ENCODE measurements around the gene PCSK5.

Gene PCSK5

DNA sequence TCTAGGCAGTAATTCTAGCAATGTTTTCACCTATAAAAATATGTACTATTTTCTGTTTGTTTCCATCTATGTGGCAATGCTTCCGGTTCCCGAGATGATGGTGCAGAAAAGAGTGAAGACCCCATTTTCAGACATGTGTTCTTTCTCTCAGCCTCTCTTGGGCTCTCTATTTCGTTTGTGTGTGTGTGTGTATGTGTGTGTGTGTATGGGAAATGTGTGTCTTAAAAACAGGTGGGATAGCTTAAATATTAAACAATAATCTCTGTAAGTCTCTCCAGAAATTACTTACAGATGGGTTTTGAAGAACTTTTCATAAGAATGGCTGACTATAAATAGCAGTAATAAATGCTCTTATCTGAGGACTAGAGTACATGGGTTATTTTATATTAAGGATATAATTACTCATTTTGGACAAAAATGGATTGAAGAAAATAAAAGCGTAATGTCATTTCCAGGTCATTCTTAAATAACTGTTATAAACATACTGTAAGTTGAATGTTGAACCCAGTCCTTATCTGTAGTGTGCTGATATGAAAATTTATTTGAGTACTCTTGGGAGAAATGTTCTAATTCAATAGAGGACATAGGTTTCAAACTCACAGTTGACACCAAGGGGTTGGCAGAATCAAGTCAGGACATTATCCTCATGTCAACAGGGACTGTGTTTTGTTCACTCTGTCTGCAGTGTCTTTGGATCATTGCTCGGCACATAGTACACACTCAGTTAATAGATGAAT is 31.1 kb downstream of the PCSK5 start:
- H3K27ac ChIP-seq (ENCODE audit: low read depth, low read length), result no peak overlapping the region
- no peaks in the 10 kb centered on the region for H3K9me3 ChIP-seq (ENCODE audit: control insufficient read depth, insufficient read depth, low read length)
- H3K36me3 ChIP-seq (ENCODE audit: control insufficient read depth, insufficient read depth, low read length), result no peaks in the 10 kb centered on the region
- no peak overlapping the region for H3K9ac ChIP-seq (ENCODE audit: low read depth, low read length)
- no peaks in the 10 kb centered on the region for H3K27me3 ChIP-seq (ENCODE audit: control insufficient read depth, insufficient read depth, low read length)
- H3K4me3 ChIP-seq (ENCODE audit: low read depth, low read length), result no peak overlapping the region
- peaks cover 25% of the 10 kb centered on the region for H3K4me1 ChIP-seq (ENCODE audit: control insufficient read depth, insufficient read depth, low read length)

DNA sequence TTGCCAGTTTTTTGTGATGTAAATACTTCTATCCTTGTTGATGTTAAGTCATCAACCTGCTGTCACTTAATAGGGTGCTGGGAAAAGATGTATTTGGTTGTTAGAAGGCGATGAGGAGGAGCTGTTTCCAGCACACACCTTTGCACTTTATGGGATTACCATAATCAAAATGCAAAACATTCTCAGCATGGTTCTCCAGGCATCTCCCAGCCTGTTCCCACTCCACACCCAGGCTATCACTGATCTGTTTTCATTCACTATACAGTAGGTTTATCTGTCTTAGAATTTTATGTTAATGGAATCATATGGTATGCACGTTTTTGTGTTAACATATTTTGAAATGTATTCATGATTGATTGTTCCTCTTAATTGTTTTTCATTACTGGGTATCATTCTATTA is 35.9 kb downstream of the PCSK5 start:
- H3K9me3 ChIP-seq (ENCODE audit: control insufficient read depth, insufficient read depth, low read length), result no peaks in the 10 kb centered on the region
- no peak overlapping the region for H3K9ac ChIP-seq (ENCODE audit: low read depth, low read length)
- peaks cover 46% of the 10 kb centered on the region for H3K4me1 ChIP-seq (ENCODE audit: control insufficient read depth, insufficient read depth, low read length)
- peak overlapping the region; percentile 16; the same call in 1 of the 2 replicates for H3K4me3 ChIP-seq (ENCODE audit: low read depth, low read length)
- no peaks in the 10 kb centered on the region for H3K27me3 ChIP-seq (ENCODE audit: control insufficient read depth, insufficient read depth, low read length)
- H3K27ac ChIP-seq (ENCODE audit: low read depth, low read length), result no peak overlapping the region
- H3K36me3 ChIP-seq (ENCODE audit: control insufficient read depth, insufficient read depth, low read length), result no peaks in the 10 kb centered on the region

GRCh38 chr9:75927356-75927755 is 36.9 kb downstream of the PCSK5 start:
- no peaks in the 10 kb centered on the region for H3K27me3 ChIP-seq (ENCODE audit: control insufficient read depth, insufficient read depth, low read length)
- H3K4me1 ChIP-seq (ENCODE audit: control insufficient read depth, insufficient read depth, low read length), result peaks cover 55% of the 10 kb centered on the region
- no peak overlapping the region for H3K9ac ChIP-seq (ENCODE audit: low read depth, low read length)
- H3K4me3 ChIP-seq (ENCODE audit: low read depth, low read length), result no peak overlapping the region; the same call in 1 of the 2 replicates
- no peaks in the 10 kb centered on the region for H3K9me3 ChIP-seq (ENCODE audit: control insufficient read depth, insufficient read depth, low read length)
- no peaks in the 10 kb centered on the region for H3K36me3 ChIP-seq (ENCODE audit: control insufficient read depth, insufficient read depth, low read length)
- H3K27ac ChIP-seq (ENCODE audit: low read depth, low read length), result no peak overlapping the region

GRCh38 chr9:75930190-75930589 is 39.7 kb downstream of the PCSK5 start:
- no peak overlapping the region for H3K27ac ChIP-seq (ENCODE audit: low read depth, low read length)
- peaks cover 6% of the 10 kb centered on the region; the same call in 1 of the 2 replicates for H3K36me3 ChIP-seq (ENCODE audit: control insufficient read depth, insufficient read depth, low read length)
- no peaks in the 10 kb centered on the region for H3K27me3 ChIP-seq (ENCODE audit: control insufficient read depth, insufficient read depth, low read length)
- no peaks in the 10 kb centered on the region for H3K9me3 ChIP-seq (ENCODE audit: control insufficient read depth, insufficient read depth, low read length)
- H3K9ac ChIP-seq (ENCODE audit: low read depth, low read length), result no peak overlapping the region
- H3K4me1 ChIP-seq (ENCODE audit: control insufficient read depth, insufficient read depth, low read length), result peaks cover 46% of the 10 kb centered on the region
- H3K4me3 ChIP-seq (ENCODE audit: low read depth, low read length), result no peak overlapping the region

- no peaks in the 10 kb centered on the region for H3K9me3 ChIP-seq (ENCODE audit: control insufficient read depth, insufficient read depth, low read length)
- H3K27me3 ChIP-seq (ENCODE audit: control insufficient read depth, insufficient read depth, low read length), result no peaks in the 10 kb centered on the region
- no peak overlapping the region for H3K9ac ChIP-seq (ENCODE audit: low read depth, low read length)
- no peak overlapping the region for H3K27ac ChIP-seq (ENCODE audit: low read depth, low read length)
- no peak overlapping the region for H3K4me3 ChIP-seq (ENCODE audit: low read depth, low read length)
- peaks cover 9% of the 10 kb centered on the region; the same call in 1 of the 2 replicates for H3K36me3 ChIP-seq (ENCODE audit: control insufficient read depth, insufficient read depth, low read length)
- peaks cover 40% of the 10 kb centered on the region for H3K4me1 ChIP-seq (ENCODE audit: control insufficient read depth, insufficient read depth, low read length)
Measured at GRCh38 chr9:75930730-75931321, 40.4 kb downstream of the PCSK5 start.

- peaks cover 22% of the 10 kb centered on the region for H3K4me1 ChIP-seq (ENCODE audit: control insufficient read depth, insufficient read depth, low read length)
- H3K4me3 ChIP-seq (ENCODE audit: low read depth, low read length), result no peak overlapping the region
- no peak overlapping the region for H3K27ac ChIP-seq (ENCODE audit: low read depth, low read length)
- no peaks in the 10 kb centered on the region for H3K9me3 ChIP-seq (ENCODE audit: control insufficient read depth, insufficient read depth, low read length)
- peaks cover 9% of the 10 kb centered on the region; the same call in 1 of the 2 replicates for H3K36me3 ChIP-seq (ENCODE audit: control insufficient read depth, insufficient read depth, low read length)
- no peaks in the 10 kb centered on the region for H3K27me3 ChIP-seq (ENCODE audit: control insufficient read depth, insufficient read depth, low read length)
- no peak overlapping the region for H3K9ac ChIP-seq (ENCODE audit: low read depth, low read length)
Measured at GRCh38 chr9:75933982-75934381, 43.5 kb downstream of the PCSK5 start.

GRCh38 chr9:75935591-75935990 is 45.1 kb downstream of the PCSK5 start:
- Histone ChIP-seq H3K9ac (ENCODE audit: low read depth, low read length) (no peak overlapping the region), H3K36me3 (ENCODE audit: control insufficient read depth, insufficient read depth, low read length) (peaks cover 9% of the 10 kb centered on the region; the same call in 1 of the 2 replicates)

DNA sequence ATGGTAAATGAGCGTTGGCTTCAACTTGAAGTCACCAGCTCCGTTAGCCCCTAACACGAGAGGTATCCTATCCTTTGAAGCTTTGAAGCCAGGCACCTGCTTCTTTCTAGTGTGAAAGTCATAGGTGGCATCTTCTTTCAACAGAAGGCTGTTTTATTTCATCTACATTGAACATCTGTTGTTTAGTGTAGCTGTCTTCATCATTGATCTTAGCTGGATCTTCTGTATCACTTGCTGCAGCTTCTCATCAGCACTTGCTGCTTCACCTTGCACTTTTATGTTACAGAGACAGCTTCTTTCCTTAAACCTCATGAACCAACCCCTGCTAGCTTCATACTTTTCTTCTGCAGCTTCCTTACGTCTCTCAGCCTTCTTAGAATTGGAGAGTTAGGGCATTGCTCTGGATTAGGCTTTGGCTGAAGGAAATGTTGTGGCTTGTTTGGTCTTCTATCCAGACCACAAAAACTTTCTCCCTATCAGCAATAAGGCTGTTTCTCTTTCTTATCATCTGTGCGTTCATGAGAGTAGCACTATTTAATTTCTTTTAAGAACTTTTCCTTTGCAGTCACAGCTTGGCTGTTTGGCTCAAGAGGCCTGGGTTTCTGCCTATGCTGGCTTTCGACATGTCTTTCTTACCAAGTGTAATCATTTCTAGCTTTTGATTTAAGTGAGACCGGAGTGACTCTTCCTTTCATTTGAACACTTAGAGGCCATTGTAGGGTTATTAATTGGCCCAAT is 47.2 kb downstream of the PCSK5 start:
- no peak overlapping the region for H3K4me3 ChIP-seq (ENCODE audit: low read depth, low read length)
- no peaks in the 10 kb centered on the region for H3K27me3 ChIP-seq (ENCODE audit: control insufficient read depth, insufficient read depth, low read length)
- peaks cover 9% of the 10 kb centered on the region; the same call in 1 of the 2 replicates for H3K36me3 ChIP-seq (ENCODE audit: control insufficient read depth, insufficient read depth, low read length)
- H3K4me1 ChIP-seq (ENCODE audit: control insufficient read depth, insufficient read depth, low read length), result no peaks in the 10 kb centered on the region
- H3K9me3 ChIP-seq (ENCODE audit: control insufficient read depth, insufficient read depth, low read length), result no peaks in the 10 kb centered on the region
- no peak overlapping the region for H3K27ac ChIP-seq (ENCODE audit: low read depth, low read length)
- H3K9ac ChIP-seq (ENCODE audit: low read depth, low read length), result no peak overlapping the region

More at GRCh38 chr9:75935591-75935990, 45.1 kb downstream of the PCSK5 start:
- H3K4me1 ChIP-seq (ENCODE audit: control insufficient read depth, insufficient read depth, low read length), result peaks cover 19% of the 10 kb centered on the region
- H3K27me3 ChIP-seq (ENCODE audit: control insufficient read depth, insufficient read depth, low read length), result no peaks in the 10 kb centered on the region
- no peak overlapping the region for H3K4me3 ChIP-seq (ENCODE audit: low read depth, low read length)
- no peak overlapping the region for H3K27ac ChIP-seq (ENCODE audit: low read depth, low read length)
- H3K9me3 ChIP-seq (ENCODE audit: control insufficient read depth, insufficient read depth, low read length), result no peaks in the 10 kb centered on the region

- no peaks in the 10 kb centered on the region for H3K27me3 ChIP-seq (ENCODE audit: control insufficient read depth, insufficient read depth, low read length)
- H3K36me3 ChIP-seq (ENCODE audit: control insufficient read depth, insufficient read depth, low read length), result peaks cover 7% of the 10 kb centered on the region; the same call in 1 of the 2 replicates
- H3K4me3 ChIP-seq (ENCODE audit: low read depth, low read length), result no peak overlapping the region
- no peaks in the 10 kb centered on the region for H3K4me1 ChIP-seq (ENCODE audit: control insufficient read depth, insufficient read depth, low read length)
- no peaks in the 10 kb centered on the region for H3K9me3 ChIP-seq (ENCODE audit: control insufficient read depth, insufficient read depth, low read length)
- no peak overlapping the region for H3K9ac ChIP-seq (ENCODE audit: low read depth, low read length)
- H3K27ac ChIP-seq (ENCODE audit: low read depth, low read length), result no peak overlapping the region
Measured at GRCh38 chr9:75938946-75939345, 48.5 kb downstream of the PCSK5 start.

GRCh38 chr9:75939536-75940111 is 49.2 kb downstream of the PCSK5 start:
- no peak overlapping the region for H3K9ac ChIP-seq (ENCODE audit: low read depth, low read length)
- no peaks in the 10 kb centered on the region for H3K4me1 ChIP-seq (ENCODE audit: control insufficient read depth, insufficient read depth, low read length)
- no peaks in the 10 kb centered on the region for H3K9me3 ChIP-seq (ENCODE audit: control insufficient read depth, insufficient read depth, low read length)
- no peaks in the 10 kb centered on the region for H3K27me3 ChIP-seq (ENCODE audit: control insufficient read depth, insufficient read depth, low read length)
- peaks cover 3% of the 10 kb centered on the region; the same call in 1 of the 2 replicates for H3K36me3 ChIP-seq (ENCODE audit: control insufficient read depth, insufficient read depth, low read length)
- no peak overlapping the region for H3K27ac ChIP-seq (ENCODE audit: low read depth, low read length)
- no peak overlapping the region for H3K4me3 ChIP-seq (ENCODE audit: low read depth, low read length)
